Motor neuron (in vitro differentiated cells): Measurements from ENCODE around the gene MLIP. TPM values are rescaled to one million over a fixed set of nuclear protein-coding genes. Genes with fewer than 3 reads are reported as not detected.
"Not testable (repeated sequence)": the region's sequence is repeated elsewhere in the genome, so short reads cannot be mapped to it uniquely, and the experiment has no call there.

Experiments
- ATAC-seq, 8 experiments: fragments of 200-7000 bp; cut with Tn5 transposase; replicated peaks in 6 of 8; 2 replicates each; pipeline ENCODE4 v1.8.0; 2021; ENCODE audit warnings: mild to moderate bottlenecking in 8 of 8, moderate library complexity in 8 of 8
- H3K27ac ChIP-seq, 2 donors: fragments of 250-450 bp; sonication (Bioruptor Pico); 2 replicates each; pipeline ENCODE4 v1.9.0; 2021; ENCODE audit warnings: antibody characterized with exemption in 2 of 2, mild to moderate bottlenecking in 2 of 2, moderate library complexity in 1 of 2
- H3K4me1 ChIP-seq, 2 donors: fragments of 250-450 bp; sonication (Bioruptor Pico); replicated peaks in 1 of 2; 2 replicates each; pipeline ENCODE4 v1.6.1; 2021; ENCODE audit warnings: antibody characterized with exemption in 2 of 2, mild to moderate bottlenecking in 2 of 2, moderate library complexity in 1 of 2
- H3K4me3 ChIP-seq, 5 donors: fragments of 250-450 bp; sonication (Bioruptor Pico); 2 replicates each; pipeline ENCODE4 v1.9.0; 2021; ENCODE audit warnings: antibody characterized with exemption in 5 of 5, mild to moderate bottlenecking in 5 of 5, moderate library complexity in 4 of 5
- WGBS, 10 experiments: fragments of 450-650 bp; shearing (Covaris generic); methylation state at CpG; one replicate each; pipeline ENCODE4 v1.0.0; 2022; 5-methylcytosine and 5-hydroxymethylcytosine counted together
- in situ Hi-C, 9 experiments: fragments of 400-800 bp; cut with MboI; loops; one replicate each; pipeline ENCODE4 v1.15.0; 2021; ENCODE audit warnings: low sequenced_read_pairs in 9 of 9, low pct_unique_long_range_greater_than_20kb in 2 of 9; ENCODE audit not compliant: unreplicated experiment in 9 of 9
- total RNA-seq, 8 experiments: library from RNA; unstranded; fragments of 300-600 nt; gene quantifications; 2 replicates each; pipeline versions ENCODE4 v1.2.3 to v1.2.4, GENCODE V29; 2022

The MLIP gene
- total RNA-seq, 8 experiments from 2014 or later = 0.05 to 11.5 (median 0.52) TPM; not detected in 1

DNA sequence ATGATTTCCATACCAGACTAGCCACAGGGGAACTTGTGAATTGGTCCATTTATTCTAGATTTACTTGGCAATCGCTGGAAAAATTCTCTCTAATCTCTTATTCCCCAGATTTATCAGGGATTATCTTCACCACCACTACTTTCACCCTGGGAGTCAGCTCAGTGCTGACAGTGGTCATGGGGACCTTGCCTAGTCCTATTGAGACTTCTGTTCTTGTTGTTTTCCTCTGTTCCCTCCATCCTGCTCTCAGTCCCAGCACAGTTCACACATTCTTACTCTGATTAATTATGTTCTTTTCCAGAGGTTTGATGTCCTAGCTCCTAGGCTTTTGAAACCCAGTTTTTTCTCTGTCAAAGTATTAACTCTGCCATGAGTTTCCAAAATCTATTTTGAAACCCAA is 103.0 kb downstream of the MLIP start:
- no peak overlapping the region for H3K27ac ChIP-seq
- in situ Hi-C loops = no loop called here
- no peak overlapping the region for H3K4me3 ChIP-seq
- 0 to 100% (median 83%) methylated on average over 1 of the region's 1 CpG; no CpG with 5 or more reads in 3 of the 10 experiments for WGBS, 10 experiments
- H3K4me1 ChIP-seq = no peaks in the 10 kb centered on the region
- no peak for ATAC-seq

DNA sequence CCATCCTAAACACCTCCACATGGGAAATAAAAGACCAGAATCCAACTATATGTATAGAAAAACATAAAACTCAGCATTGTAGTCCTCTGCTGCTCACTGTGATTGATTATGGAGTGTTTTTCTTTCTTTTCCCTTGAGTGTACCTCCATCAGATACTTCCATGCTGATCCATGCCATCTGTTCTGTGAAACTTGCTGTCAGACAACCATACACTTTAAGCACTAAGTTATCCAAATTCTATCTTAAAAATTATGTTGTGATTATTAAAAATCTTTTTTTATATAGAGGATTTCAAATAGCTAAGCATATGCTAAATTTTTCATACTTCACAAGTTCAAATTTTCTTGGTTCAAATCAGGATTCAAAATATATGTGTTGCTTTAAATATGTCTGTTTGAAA is 105.1 kb downstream of the MLIP start:
- H3K4me3 ChIP-seq = no peak overlapping the region
- H3K27ac ChIP-seq = no peak overlapping the region
- H3K4me1 ChIP-seq = no peaks in the 10 kb centered on the region
- in situ Hi-C loops = no loop called here
- ATAC-seq = no peak

- WGBS, 10 experiments = 0 to 58% (median 21%) methylated on average over 1 to 3 of the region's 3 CpGs; no CpG with 5 or more reads in 3 of the 10 experiments
- Histone ChIP-seq H3K4me1 (no peaks in the 10 kb centered on the region), H3K27ac (no peak overlapping the region), H3K4me3 (no peak overlapping the region)
- in situ Hi-C loops = no loop called here
- no peak for ATAC-seq
These were observed 105.8 kb downstream of the MLIP start for GRCh38 chr6:54217018-54217417.

- no peak for ATAC-seq
- Histone ChIP-seq H3K27ac (no peak overlapping the region), H3K4me3 (no peak overlapping the region), H3K4me1 (no peaks in the 10 kb centered on the region)
- 86 to 100% (median 100%) methylated on average over 1 of the region's 1 CpG; no CpG with 5 or more reads in 3 of the 10 experiments for WGBS, 10 experiments
- in situ Hi-C loops = no loop called here
These were observed 111.0 kb downstream of the MLIP start for GRCh38 chr6:54222217-54222616.

DNA sequence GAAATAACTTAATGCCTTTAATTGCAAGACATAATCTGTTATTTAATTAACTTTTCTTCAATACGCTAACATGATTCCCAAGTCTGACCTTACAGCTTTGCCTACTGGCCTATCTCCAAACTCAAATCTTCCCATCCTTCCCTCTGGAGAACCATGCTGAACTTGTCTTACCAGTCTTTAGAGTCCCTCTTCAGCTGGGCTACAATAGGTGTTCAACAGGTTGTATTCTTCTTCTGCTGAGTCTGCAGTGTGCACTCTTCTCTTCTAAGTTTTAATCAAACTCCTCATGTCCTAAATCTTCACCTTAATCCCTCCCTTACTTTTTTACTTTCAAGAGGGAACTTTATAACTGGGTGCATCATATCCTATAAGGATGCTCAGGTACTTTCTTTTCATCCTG is 121.5 kb downstream of the MLIP start:
- 83 to 100% (median 100%) methylated on average over 1 of the region's 1 CpG; no CpG with 5 or more reads in 1 of the 10 experiments for WGBS, 10 experiments
- ATAC-seq = no peak
- H3K4me3 ChIP-seq = no peak overlapping the region
- in situ Hi-C loops = loop anchor here in 1 of 9 experiments (25.0 kb wide), 1 partner anchor 245 kb away; no protein-coding TSS in a partner anchor
- H3K27ac ChIP-seq = no peak overlapping the region
- no peaks in the 10 kb centered on the region for H3K4me1 ChIP-seq

- H3K4me3 ChIP-seq = no peak overlapping the region
- in situ Hi-C loops = loop anchor here in 1 of 9 experiments (25.0 kb wide), 1 partner anchor 247 kb away; no protein-coding TSS in a partner anchor
- no peak overlapping the region for H3K27ac ChIP-seq
- 29 to 86% (median 60%) methylated on average over 1 to 2 of the region's 2 CpGs; no CpG with 5 or more reads in 3 of the 10 experiments for WGBS, 10 experiments
- ATAC-seq = no peak
- no peaks in the 10 kb centered on the region for H3K4me1 ChIP-seq
These were observed 123.3 kb downstream of the MLIP start for GRCh38 chr6:54234539-54234938.

GRCh38 chr6:54236984-54237383 is 125.7 kb downstream of the MLIP start:
- 10 to 100% (median 40%) methylated on average over 1 to 2 of the region's 2 CpGs; no CpG with 5 or more reads in 2 of the 10 experiments for WGBS, 10 experiments
- Histone ChIP-seq H3K27ac (no peak overlapping the region), H3K4me1 (no peaks in the 10 kb centered on the region), H3K4me3 (no peak overlapping the region)
- ATAC-seq = peak in 3 of 8 experiments; percentile 23 to 98 (median 97)
- in situ Hi-C loops = loop anchor here in 1 of 9 experiments (25.0 kb wide), 1 partner anchor 250 kb away; no protein-coding TSS in a partner anchor

DNA sequence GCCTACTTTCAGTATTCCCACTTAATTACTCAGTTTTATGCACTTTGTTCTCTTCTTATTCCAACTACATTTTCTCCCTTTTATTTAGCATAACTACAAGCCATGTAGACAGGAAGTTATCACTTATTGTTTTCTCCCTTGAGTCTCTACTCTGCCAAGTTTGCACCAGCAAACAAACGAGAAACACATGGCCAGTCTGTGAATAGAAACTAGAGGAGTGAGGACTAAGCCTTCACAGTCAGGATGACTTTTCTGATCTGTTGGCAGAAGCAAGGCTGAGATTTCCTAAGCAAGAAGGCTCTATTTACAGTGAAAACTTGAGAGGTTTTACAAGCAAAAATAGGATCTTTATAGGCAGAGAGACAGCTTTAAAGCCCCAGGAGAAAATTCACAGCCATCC is 127.2 kb downstream of the MLIP start:
- Histone ChIP-seq H3K4me1 (no peaks in the 10 kb centered on the region), H3K4me3 (no peak overlapping the region), H3K27ac (no peak overlapping the region)
- 0 to 80% (median 17%) methylated on average over 1 of the region's 1 CpG; no CpG with 5 or more reads in 1 of the 10 experiments for WGBS, 10 experiments
- peak in 3 of 8 experiments; percentile 45 to 66 (median 64) for ATAC-seq
- in situ Hi-C loops = loop anchor here in 1 of 9 experiments (25.0 kb wide), 1 partner anchor 251 kb away; no protein-coding TSS in a partner anchor

GRCh38 chr6:54243699-54244098 is 132.5 kb downstream of the MLIP start:
- H3K4me3 ChIP-seq = no peak overlapping the region
- WGBS, 10 experiments = 60 to 100% (median 90%) methylated on average over 1 to 4 of the region's 4 CpGs; no CpG with 5 or more reads in 3 of the 10 experiments
- H3K27ac ChIP-seq = no peak overlapping the region
- no peaks in the 10 kb centered on the region for H3K4me1 ChIP-seq
- no peak for ATAC-seq
- in situ Hi-C loops = loop anchor here in 1 of 9 experiments (25.0 kb wide), 1 partner anchor 256 kb away; no protein-coding TSS in a partner anchor

DNA sequence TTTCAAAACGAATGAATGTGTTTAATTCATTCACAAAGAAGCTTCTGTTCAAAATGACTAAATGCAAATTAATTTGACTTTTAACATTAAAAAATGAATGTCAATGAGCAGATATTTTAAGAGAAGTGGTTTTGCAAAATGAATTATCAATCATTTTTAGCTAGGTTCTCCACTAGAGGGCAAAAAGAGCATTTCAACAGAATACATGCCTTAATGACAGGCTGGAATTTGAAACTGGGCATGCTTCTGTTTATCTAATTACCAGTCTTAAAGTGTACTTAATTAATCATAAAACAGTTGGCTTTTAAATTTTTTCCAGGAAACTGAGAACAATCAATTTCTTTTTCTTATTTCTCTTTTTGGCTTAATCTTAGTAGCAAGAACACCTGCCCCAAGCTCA is 133.2 kb downstream of the MLIP start:
- Histone ChIP-seq H3K4me1 (no peaks in the 10 kb centered on the region), H3K4me3 (no peak overlapping the region), H3K27ac (no peak overlapping the region)
- in situ Hi-C loops = loop anchor here in 1 of 9 experiments (25.0 kb wide), 1 partner anchor 257 kb away; no protein-coding TSS in a partner anchor
- no peak for ATAC-seq
- WGBS, 10 experiments = 33 to 89% (median 79%) methylated on average over 1 of the region's 1 CpG

DNA sequence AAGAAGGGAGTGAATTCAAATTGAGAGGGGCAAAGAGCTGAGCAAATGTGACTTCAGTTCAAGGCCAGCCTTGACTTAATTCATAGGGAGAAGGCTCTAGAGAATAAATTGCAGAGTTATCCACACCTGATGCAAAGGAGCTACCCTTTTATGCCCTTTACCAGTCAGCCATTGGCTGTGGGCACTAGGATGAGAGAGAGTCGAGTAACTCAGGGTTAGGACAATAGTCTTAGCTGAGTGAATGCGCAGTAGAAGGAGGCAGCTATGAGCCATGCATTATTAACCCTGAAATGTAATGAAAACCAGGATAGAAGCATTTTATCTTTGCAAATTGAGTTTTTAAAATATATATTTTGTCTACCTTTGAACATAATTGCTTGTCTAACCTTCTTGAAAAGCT is 134.0 kb downstream of the MLIP start:
- WGBS, 10 experiments = 64 to 100% (median 79%) methylated on average over 1 to 2 of the region's 2 CpGs; no CpG with 5 or more reads in 3 of the 10 experiments
- Histone ChIP-seq H3K4me1 (no peaks in the 10 kb centered on the region), H3K27ac (no peak overlapping the region), H3K4me3 (no peak overlapping the region)
- ATAC-seq = no peak
- in situ Hi-C loops = loop anchor here in 1 of 9 experiments (25.0 kb wide), 1 partner anchor 258 kb away; no protein-coding TSS in a partner anchor

GRCh38 chr6:54248319-54248718 is 137.1 kb downstream of the MLIP start:
- ATAC-seq = no peak
- in situ Hi-C loops = loop anchor here in 1 of 9 experiments (25.0 kb wide), 1 partner anchor 261 kb away; no protein-coding TSS in a partner anchor
- Histone ChIP-seq H3K27ac (no peak overlapping the region), H3K4me3 (no peak overlapping the region), H3K4me1 (no peaks in the 10 kb centered on the region)

DNA sequence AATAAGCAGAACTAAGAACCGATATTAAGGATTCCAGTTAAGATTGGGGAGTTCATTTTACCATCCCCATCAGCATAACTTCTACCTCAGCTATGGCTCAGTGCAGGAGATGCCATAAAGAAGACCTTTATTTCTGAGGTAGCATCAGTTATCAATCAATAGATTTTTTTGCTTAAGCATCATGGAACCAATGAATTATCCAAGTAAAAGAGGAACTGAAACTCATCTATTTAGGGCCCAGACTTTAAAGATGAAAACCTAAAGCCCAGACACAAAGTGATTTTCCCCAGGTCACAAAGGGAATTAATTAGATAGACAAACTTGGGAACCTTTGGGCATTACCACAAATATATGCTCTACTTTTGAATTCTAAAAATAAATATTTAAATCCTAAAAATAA is 137.8 kb downstream of the MLIP start:
- 67 to 100% (median 85%) methylated on average over 1 of the region's 1 CpG; no CpG with 5 or more reads in 4 of the 10 experiments for WGBS, 10 experiments
- ATAC-seq = no peak
- Histone ChIP-seq H3K4me3 (no peak overlapping the region), H3K4me1 (no peaks in the 10 kb centered on the region), H3K27ac (no peak overlapping the region)
- in situ Hi-C loops = loop anchor here in 1 of 9 experiments (25.0 kb wide), 1 partner anchor 262 kb away; no protein-coding TSS in a partner anchor

DNA sequence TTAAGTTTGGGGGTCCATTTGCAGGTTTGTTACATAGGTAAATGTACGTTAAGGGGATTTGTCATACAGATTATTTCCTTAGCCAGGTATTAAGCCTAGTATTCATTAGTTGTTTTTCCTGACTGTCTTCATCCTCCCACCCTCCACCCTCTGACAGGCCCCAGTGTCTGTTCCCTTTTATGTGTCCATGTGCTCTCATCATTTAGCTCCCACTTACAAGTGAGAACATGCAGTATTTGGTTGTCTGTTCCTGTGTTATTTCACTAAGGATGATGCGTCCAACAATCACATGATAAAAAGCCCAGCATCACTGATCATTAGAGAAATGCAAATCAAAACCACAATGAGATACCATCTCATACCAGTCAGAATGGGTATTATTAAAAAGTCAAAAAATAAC is 138.6 kb downstream of the MLIP start:
- H3K27ac ChIP-seq = not testable (repeated sequence)

More for the DNA sequence above, 138.6 kb downstream of the MLIP start:
- H3K4me1 ChIP-seq, ATAC-seq, H3K4me3 ChIP-seq: not testable (repeated sequence)
- 40 to 95% (median 89%) methylated on average over 1 to 2 of the region's 2 CpGs; no CpG with 5 or more reads in 5 of the 10 experiments for WGBS, 10 experiments
- in situ Hi-C loops = loop anchor here in 2 of 9 experiments (25.0 kb wide), 1 partner anchor 263 kb away; no protein-coding TSS in a partner anchor
